Measurements from ENCODE around the gene UBXN11. TPM values are rescaled to one million over a fixed set of nuclear protein-coding genes. Genes with fewer than 3 reads are reported as not detected.
"Not testable (repeated sequence)": the region's sequence is repeated elsewhere in the genome, so short reads cannot be mapped to it uniquely, and the experiment has no call there.

The UBXN11 gene
- polyA plus RNA-seq, 1 donor from 2014 or later, result 18.5 TPM

GRCh38 chr1:26295194-26296138 is 11.0 kb downstream of the UBXN11 start:
- H3K9me2 ChIP-seq (ENCODE audit: insufficient read depth, low read length), result no peaks in the 10 kb centered on the region
- no peaks in the 10 kb centered on the region for H3K27me3 ChIP-seq (ENCODE audit: insufficient read depth, low read depth, low read length)
- H3K79me2 ChIP-seq (replicated peaks; ENCODE audit: insufficient read depth, low read length), result no peaks in the 10 kb centered on the region
- no peak overlapping the region for H3K4me3 ChIP-seq (ENCODE audit: low read length)
- no peaks in the 10 kb centered on the region for H3K9me3 ChIP-seq (ENCODE audit: low read length)
- no peak overlapping the region for H3K27ac ChIP-seq (ENCODE audit: low read length)
- TF ChIP-seq EZH2 (IDR thresholded peaks at IDR 0.05; ENCODE audit: borderline replicate concordance, insufficient read depth, low read length, poor library complexity, severe bottlenecking) (no peak), REST (IDR thresholded peaks at IDR 0.05; ENCODE audit: borderline replicate concordance) (no peak), POLR2AphosphoS5 (IDR thresholded peaks at IDR 0.05) (no peak), EP300 (conservative IDR thresholded peaks at IDR 0.05; ENCODE audit: poor library complexity, severe bottlenecking) (no peak), TAF1 (IDR thresholded peaks at IDR 0.05; ENCODE audit: low read depth) (no peak), CTCF (IDR thresholded peaks at IDR 0.05; ENCODE audit: poor library complexity, severe bottlenecking) (no peak), SMC3 (conservative IDR thresholded peaks at IDR 0.05; ENCODE audit: poor library complexity) (no peak), RAD21 (conservative IDR thresholded peaks at IDR 0.05) (no peak), MXI1 (conservative IDR thresholded peaks at IDR 0.05; ENCODE audit: poor library complexity, severe bottlenecking) (no peak)
- H2AFZ ChIP-seq (ENCODE audit: low read depth, low read length), result no peak overlapping the region
- no peaks in the 10 kb centered on the region for H4K20me1 ChIP-seq (ENCODE audit: insufficient read depth)
- H3K9ac ChIP-seq (ENCODE audit: low read length), result no peak overlapping the region
- H3K4me2 ChIP-seq (ENCODE audit: low read length), result no peak overlapping the region
- H3F3A ChIP-seq (ENCODE audit: insufficient read depth, low read length, poor library complexity, severe bottlenecking), result no peaks in the 10 kb centered on the region
- H3K36me3 ChIP-seq (ENCODE audit: insufficient read depth, low read length), result no peaks in the 10 kb centered on the region

- Histone ChIP-seq H3K36me3 (ENCODE audit: insufficient read depth, low read length) (no peaks in the 10 kb centered on the region), H3K9ac (ENCODE audit: low read length) (no peak overlapping the region)
These were observed 12.4 kb downstream of the UBXN11 start for GRCh38 chr1:26293911-26294463.

GRCh38 chr1:26292735-26293134 is 13.7 kb downstream of the UBXN11 start:
- not testable (repeated sequence) for H3F3A ChIP-seq (ENCODE audit: insufficient read depth, low read length, poor library complexity, severe bottlenecking); H3K9ac ChIP-seq (ENCODE audit: low read length); H4K20me1 ChIP-seq (ENCODE audit: insufficient read depth); H3K27me3 ChIP-seq (ENCODE audit: insufficient read depth, low read depth, low read length); H3K9me2 ChIP-seq (ENCODE audit: insufficient read depth, low read length); H3K27ac ChIP-seq (ENCODE audit: low read length); H3K36me3 ChIP-seq (ENCODE audit: insufficient read depth, low read length); H3K4me2 ChIP-seq (ENCODE audit: low read length); H3K9me3 ChIP-seq (ENCODE audit: low read length); H3K4me3 ChIP-seq (ENCODE audit: low read length); H2AFZ ChIP-seq (ENCODE audit: low read depth, low read length); H3K79me2 ChIP-seq (replicated peaks; ENCODE audit: insufficient read depth, low read length)

More at GRCh38 chr1:26293911-26294463, 12.4 kb downstream of the UBXN11 start:
- no peaks in the 10 kb centered on the region for H4K20me1 ChIP-seq (ENCODE audit: insufficient read depth)
- H3K9me2 ChIP-seq (ENCODE audit: insufficient read depth, low read length), result no peaks in the 10 kb centered on the region
- H3K79me2 ChIP-seq (replicated peaks; ENCODE audit: insufficient read depth, low read length), result no peaks in the 10 kb centered on the region
- no peaks in the 10 kb centered on the region for H3K27me3 ChIP-seq (ENCODE audit: insufficient read depth, low read depth, low read length)
- H3K4me2 ChIP-seq (ENCODE audit: low read length), result no peak overlapping the region
- no peak overlapping the region for H3K27ac ChIP-seq (ENCODE audit: low read length)
- no peak overlapping the region for H3K4me3 ChIP-seq (ENCODE audit: low read length)
- no peak overlapping the region for H2AFZ ChIP-seq (ENCODE audit: low read depth, low read length)
- H3K9me3 ChIP-seq (ENCODE audit: low read length), result no peaks in the 10 kb centered on the region
- no peaks in the 10 kb centered on the region for H3F3A ChIP-seq (ENCODE audit: insufficient read depth, low read length, poor library complexity, severe bottlenecking)
- no peak for TF ChIP-seq EP300 (conservative IDR thresholded peaks at IDR 0.05; ENCODE audit: poor library complexity, severe bottlenecking)

Measured in neural cell (in vitro differentiated cells).